Vagina (tissue), 2 donors: Measurements from ENCODE around the gene BEND3.

Experiments
- POLR2AphosphoS5 ChIP-seq, 2 donors: sonication (generic); formaldehyde crosslinking; IDR thresholded peaks; one replicate each; pipeline ENCODE4 v1.9.0; 2017; ENCODE audit warnings: antibody characterized with exemption in 2 of 2, mild to moderate bottlenecking in 2 of 2, low read depth in 1 of 2; ENCODE audit not compliant: insufficient read depth in 1 of 2
- TF ChIP-seq, protein P1 (sequence below), 3 experiments: fragments of 450-650 bp in 2 of 3; fragments of 200-600 bp in 1 of 3; sonication (generic) in 1 of 3; IDR thresholded peaks; one replicate each; pipeline ENCODE4 v1.5.1; 2017 to 2019; ENCODE audit warnings: antibody characterized with exemption in 3 of 3, mild to moderate bottlenecking in 2 of 3, moderate library complexity in 2 of 3

DNA sequence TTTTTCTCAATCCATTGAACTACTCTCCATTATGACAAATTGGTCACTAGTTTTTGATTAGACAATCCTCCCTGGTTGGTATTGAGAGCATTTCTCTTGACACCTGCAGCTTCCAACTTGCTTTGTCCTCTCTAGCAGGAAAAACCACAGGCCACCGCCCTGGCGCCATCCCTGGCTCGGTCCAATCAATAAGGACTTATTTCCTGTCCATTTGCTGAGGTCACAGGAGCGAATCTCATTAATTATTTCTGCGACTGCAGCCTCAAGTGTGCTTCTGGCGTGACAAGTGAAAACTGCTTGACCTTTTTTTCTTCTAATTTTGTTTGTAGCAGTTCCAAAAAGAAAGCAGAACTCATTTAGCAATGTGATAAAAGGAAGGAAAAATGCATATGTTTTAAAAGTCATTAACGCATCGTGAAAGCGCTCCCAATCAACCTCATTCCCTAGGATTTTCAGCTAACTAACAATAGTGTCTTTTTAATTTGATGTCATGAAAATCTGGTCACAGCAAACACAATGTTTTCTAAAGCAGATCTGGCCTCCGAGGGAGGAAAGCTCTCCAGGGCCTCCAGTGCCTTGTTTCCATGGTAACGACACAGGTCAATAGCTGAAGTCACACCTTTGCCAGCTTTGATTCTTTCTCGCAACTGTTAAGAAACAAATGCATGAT lies 39.0 kb upstream of the BEND3 start:
- TF ChIP-seq, protein P1, sequence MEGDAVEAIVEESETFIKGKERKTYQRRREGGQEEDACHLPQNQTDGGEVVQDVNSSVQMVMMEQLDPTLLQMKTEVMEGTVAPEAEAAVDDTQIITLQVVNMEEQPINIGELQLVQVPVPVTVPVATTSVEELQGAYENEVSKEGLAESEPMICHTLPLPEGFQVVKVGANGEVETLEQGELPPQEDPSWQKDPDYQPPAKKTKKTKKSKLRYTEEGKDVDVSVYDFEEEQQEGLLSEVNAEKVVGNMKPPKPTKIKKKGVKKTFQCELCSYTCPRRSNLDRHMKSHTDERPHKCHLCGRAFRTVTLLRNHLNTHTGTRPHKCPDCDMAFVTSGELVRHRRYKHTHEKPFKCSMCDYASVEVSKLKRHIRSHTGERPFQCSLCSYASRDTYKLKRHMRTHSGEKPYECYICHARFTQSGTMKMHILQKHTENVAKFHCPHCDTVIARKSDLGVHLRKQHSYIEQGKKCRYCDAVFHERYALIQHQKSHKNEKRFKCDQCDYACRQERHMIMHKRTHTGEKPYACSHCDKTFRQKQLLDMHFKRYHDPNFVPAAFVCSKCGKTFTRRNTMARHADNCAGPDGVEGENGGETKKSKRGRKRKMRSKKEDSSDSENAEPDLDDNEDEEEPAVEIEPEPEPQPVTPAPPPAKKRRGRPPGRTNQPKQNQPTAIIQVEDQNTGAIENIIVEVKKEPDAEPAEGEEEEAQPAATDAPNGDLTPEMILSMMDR (IDR thresholded peaks at IDR 0.05), result no peak
- TF ChIP-seq POLR2AphosphoS5 (IDR thresholded peaks at IDR 0.05; ENCODE audit: insufficient read depth in 1 of 2, low read depth in 1 of 2), result no peak
